ENCODE measurements around the gene PAAF1.

GRCh38 chr11:73958521-73959141, 81.8 kb downstream of the PAAF1 start:
- TF ChIP-seq POLR2A (IDR thresholded peaks at IDR 0.05), result no peak
- TF ChIP-seq CTCF (IDR thresholded peaks at IDR 0.05), result no peak
